Common myeloid progenitor, CD34-positive (primary cell): ENCODE results near the gene TMEM191C.
"Not testable (repeated sequence)": the region's sequence is repeated elsewhere in the genome, so short reads cannot be mapped to it uniquely, and the experiment has no call there.

Source experiments
- CTCF ChIA-PET: fragments of 350-600 bp; sonication (Branson Sonifier 250); formaldehyde crosslinking; loops from one replicate; lab custom pipeline; 2021; ENCODE audit warnings: antibody characterized with exemption; lab: Charles Lee
- POLR2A ChIA-PET: fragments of 350-600 bp; sonication (Branson Sonifier 250); formaldehyde crosslinking; loops from one replicate; lab custom pipeline; 2021; ENCODE audit warnings: antibody characterized with exemption; lab: Charles Lee
- DNase-seq, 3 donors: peaks; one replicate each; pipeline versions ENCODE4 v3.0.0 to v3.0.0-alpha.2; 2013
- H3K27ac ChIP-seq, 2 experiments: 1 replicate in 1 of 2; 2 replicates in 1 of 2; pipeline ENCODE4 v1.7.0; 2013; ENCODE audit warnings: inconsistent platforms in 2 of 2, low read length in 2 of 2, mild to moderate bottlenecking in 2 of 2, low read depth in 1 of 2, moderate library complexity in 1 of 2; ENCODE audit not compliant: severe bottlenecking in 2 of 2, insufficient read depth in 1 of 2, poor library complexity in 1 of 2
- H3K27me3 ChIP-seq, 5 experiments: replicated peaks in 2 of 5; 1 replicate in 3 of 5; 2 replicates in 2 of 5; pipeline versions ENCODE4 v1.6.1 to v1.7.0; 2013; ENCODE audit warnings: low read length in 4 of 5, mild to moderate bottlenecking in 2 of 5, moderate library complexity in 2 of 5, inconsistent platforms in 1 of 5; ENCODE audit not compliant: insufficient read depth in 5 of 5, control insufficient read depth in 4 of 5
- H3K36me3 ChIP-seq, 4 experiments: 1 replicate in 2 of 4; 2 replicates in 2 of 4; pipeline versions ENCODE4 v1.6.1 to v1.7.0; 2013; ENCODE audit warnings: low read length in 3 of 4, control low read depth in 1 of 4, mild to moderate bottlenecking in 1 of 4; ENCODE audit not compliant: control insufficient read depth in 4 of 4, insufficient read depth in 4 of 4
- H3K4me1 ChIP-seq, 4 experiments: 1 replicate in 3 of 4; 2 replicates in 1 of 4; pipeline versions ENCODE4 v1.6.1 to v1.7.1; 2013; ENCODE audit warnings: low read length in 3 of 4, mild to moderate bottlenecking in 3 of 4, control low read depth in 1 of 4, inconsistent platforms in 1 of 4, moderate library complexity in 1 of 4; ENCODE audit not compliant: control insufficient read depth in 4 of 4, insufficient read depth in 4 of 4; ENCODE audit errors: control extremely low read depth in 1 of 4
- H3K4me3 ChIP-seq, 7 experiments: 1 replicate in 4 of 7; 2 replicates in 3 of 7; pipeline versions ENCODE4 v1.5.1 to v1.7.0; 2013; ENCODE audit warnings: mild to moderate bottlenecking in 7 of 7, low read length in 6 of 7, moderate library complexity in 6 of 7, inconsistent platforms in 2 of 7, low read depth in 2 of 7, control low read depth in 1 of 7; ENCODE audit not compliant: insufficient read depth in 4 of 7, control insufficient read depth in 1 of 7; ENCODE audit errors: extremely low read depth in 1 of 7
- H3K9me3 ChIP-seq, 5 experiments: 1 replicate in 4 of 5; 2 replicates in 1 of 5; pipeline versions ENCODE4 v1.6.1 to v1.7.1; 2013; ENCODE audit warnings: low read length in 4 of 5, mild to moderate bottlenecking in 2 of 5, inconsistent platforms in 1 of 5, low read depth in 1 of 5, moderate library complexity in 1 of 5; ENCODE audit not compliant: control insufficient read depth in 4 of 5, insufficient read depth in 2 of 5; ENCODE audit errors: control extremely low read depth in 1 of 5
- WGBS: methylation state at CpG from one replicate; pipeline ENCODE4 v1.1.5; 2013; ENCODE audit not compliant: insufficient coverage; 5-methylcytosine and 5-hydroxymethylcytosine counted together

Gene TMEM191C

DNA sequence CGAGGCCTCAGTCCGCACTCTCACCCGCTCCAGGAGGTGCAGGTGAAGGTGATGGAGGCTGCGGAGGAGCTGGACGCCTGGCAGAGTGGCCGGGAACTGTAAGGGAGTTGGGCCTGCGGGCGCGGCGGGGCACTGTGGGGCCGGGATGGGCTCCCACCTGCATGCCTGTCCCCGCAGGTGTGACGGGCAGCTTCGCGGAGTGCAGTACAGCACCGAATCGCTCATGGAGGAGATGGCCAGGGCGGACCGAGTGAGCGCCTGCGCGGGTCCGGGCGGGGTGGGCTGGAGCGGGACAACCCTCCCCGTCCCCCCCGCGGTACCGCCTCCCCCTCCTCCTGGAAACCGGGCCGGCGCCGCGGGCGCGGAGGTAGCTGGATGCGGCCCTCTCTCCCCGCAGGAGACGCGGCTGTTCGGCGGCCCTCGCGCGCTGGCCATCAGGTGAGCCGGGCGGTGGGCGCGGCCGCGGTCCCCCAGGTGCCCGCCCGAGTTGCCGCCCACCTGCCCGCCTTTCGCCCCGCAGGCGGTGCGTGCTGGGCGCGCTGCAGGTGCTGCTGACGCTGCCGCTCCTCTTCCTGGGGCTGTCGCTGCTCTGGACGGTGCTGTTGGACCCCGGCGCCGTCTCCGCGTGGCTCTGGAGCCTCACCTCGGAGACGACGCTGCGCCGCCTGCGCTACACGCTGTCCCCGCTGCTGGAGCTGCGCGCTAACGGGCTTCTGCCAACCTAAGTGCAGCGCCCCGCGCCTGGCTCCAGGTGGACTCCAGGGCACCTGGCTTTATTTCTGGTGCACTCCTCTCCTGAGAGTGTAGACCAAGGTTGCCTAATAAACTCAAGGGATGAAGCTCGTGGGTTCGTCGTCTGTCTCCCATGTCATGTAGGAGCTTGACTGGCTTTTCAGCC, 2.2 kb downstream of the TMEM191C start:
- CTCF ChIA-PET, POLR2A ChIA-PET, H3K4me1 ChIP-seq, DNase-seq, H3K27me3 ChIP-seq, H3K9me3 ChIP-seq, H3K4me3 ChIP-seq, H3K27ac ChIP-seq, H3K36me3 ChIP-seq: not testable (repeated sequence)
- WGBS, result no CpG with 5 or more reads among the region's 87 CpGs

- H3K4me1 ChIP-seq, H3K9me3 ChIP-seq, CTCF ChIA-PET, POLR2A ChIA-PET, H3K4me3 ChIP-seq, DNase-seq, H3K36me3 ChIP-seq, H3K27ac ChIP-seq, H3K27me3 ChIP-seq: not testable (repeated sequence)
- no CpG with 5 or more reads among the region's 11 CpGs for WGBS
Measured at GRCh38 chr22:21472984-21473383, 5.8 kb downstream of the TMEM191C start.

DNA sequence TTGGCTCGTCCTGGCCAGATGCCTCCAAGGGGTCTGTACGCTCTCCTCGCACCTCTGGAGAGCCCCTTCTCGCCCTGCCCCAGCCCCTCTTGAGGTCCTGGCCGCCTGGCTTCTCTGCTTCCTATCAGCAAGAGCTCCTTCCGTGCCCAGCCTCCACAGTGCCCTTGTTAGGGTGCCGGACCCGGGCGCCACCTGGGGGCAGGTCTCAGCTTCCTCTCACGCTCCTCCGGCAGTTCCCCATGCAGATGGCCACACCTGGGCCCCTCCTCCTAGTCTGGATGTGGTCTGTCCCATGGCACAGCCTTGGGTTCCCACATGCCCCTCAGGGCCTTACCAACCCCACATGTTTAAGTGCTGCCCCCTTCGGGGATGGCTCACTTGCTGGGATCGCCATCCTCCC, 6.5 kb downstream of the TMEM191C start:
- no CpG with 5 or more reads among the region's 13 CpGs for WGBS
- H3K36me3 ChIP-seq, CTCF ChIA-PET, H3K27ac ChIP-seq, H3K4me3 ChIP-seq, DNase-seq, POLR2A ChIA-PET, H3K9me3 ChIP-seq, H3K27me3 ChIP-seq, H3K4me1 ChIP-seq: not testable (repeated sequence)

- DNase-seq, H3K27ac ChIP-seq, POLR2A ChIA-PET, H3K27me3 ChIP-seq, H3K4me1 ChIP-seq, H3K9me3 ChIP-seq, H3K4me3 ChIP-seq, CTCF ChIA-PET, H3K36me3 ChIP-seq: not testable (repeated sequence)
- no CpG with 5 or more reads among the region's 14 CpGs for WGBS
Measured at GRCh38 chr22:21484039-21484438, 16.9 kb downstream of the TMEM191C start.

GRCh38 chr22:21487723-21488122, 20.5 kb downstream of the TMEM191C start:
- H3K4me1 ChIP-seq, CTCF ChIA-PET: not testable (repeated sequence)
- WGBS, result no CpG with 5 or more reads among the region's 17 CpGs

DNA sequence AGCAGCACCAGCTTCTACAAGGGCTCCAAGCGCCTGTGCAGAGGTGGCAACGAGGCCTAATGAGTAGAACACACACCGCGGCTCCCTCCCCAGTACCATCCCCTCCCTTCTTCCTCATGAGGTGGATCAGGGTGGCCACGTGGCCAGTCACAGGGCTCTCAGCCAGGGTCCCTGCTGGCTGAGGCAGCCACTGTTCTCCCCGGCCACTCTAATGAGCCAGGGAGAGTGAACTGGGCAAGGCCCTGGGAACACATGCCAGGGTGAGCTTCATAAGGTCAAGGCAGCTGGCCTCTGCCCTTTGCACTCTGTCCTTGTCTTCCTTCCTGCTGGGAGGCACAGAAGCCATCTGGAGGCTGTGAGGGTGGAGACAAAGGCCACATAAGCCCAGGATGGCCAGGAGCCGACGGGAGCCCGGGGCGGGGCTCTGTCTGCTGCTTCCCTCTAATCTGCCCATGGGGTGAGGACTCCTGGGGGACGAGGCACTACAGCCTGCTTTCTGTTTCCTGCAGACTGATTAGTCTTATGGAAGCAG, 22.0 kb downstream of the TMEM191C start:
- H3K4me1 ChIP-seq, H3K27me3 ChIP-seq, DNase-seq, H3K27ac ChIP-seq, H3K9me3 ChIP-seq, H3K4me3 ChIP-seq, POLR2A ChIA-PET, H3K36me3 ChIP-seq, CTCF ChIA-PET: not testable (repeated sequence)
- whole genome bisulfite sequencing, result no CpG with 5 or more reads among the region's 11 CpGs

More at GRCh38 chr22:21487723-21488122, 20.5 kb downstream of the TMEM191C start:
- H3K4me3 ChIP-seq, POLR2A ChIA-PET, H3K9me3 ChIP-seq, H3K36me3 ChIP-seq, H3K27me3 ChIP-seq, H3K27ac ChIP-seq, DNase-seq: not testable (repeated sequence)

DNA sequence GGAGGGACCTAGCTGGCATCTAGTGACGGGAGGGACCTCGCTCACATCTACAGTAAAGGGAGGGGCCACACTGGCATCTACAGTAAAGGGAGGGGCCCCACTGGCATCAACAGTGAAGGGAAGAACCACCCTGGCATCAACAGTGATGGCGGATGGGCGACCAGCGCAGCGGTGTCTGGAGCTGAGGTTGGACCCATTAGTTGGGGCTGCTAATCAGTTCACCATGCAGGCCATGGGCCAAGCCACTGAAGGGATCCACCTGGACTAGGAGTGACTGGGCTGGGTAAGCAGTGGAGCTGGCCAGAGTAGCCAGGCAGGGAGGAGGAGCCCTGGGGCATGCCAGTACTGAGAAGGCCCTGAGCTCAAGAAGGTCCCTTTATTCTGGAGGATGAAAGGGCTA, 23.4 kb downstream of the TMEM191C start:
- H3K27ac ChIP-seq, POLR2A ChIA-PET, H3K36me3 ChIP-seq, H3K9me3 ChIP-seq, H3K4me3 ChIP-seq, H3K27me3 ChIP-seq, H3K4me1 ChIP-seq, CTCF ChIA-PET, DNase-seq: not testable (repeated sequence)
- no CpG with 5 or more reads among the region's 6 CpGs for WGBS
